Measurements from ENCODE around the gene SOWAHC.
A peak's percentile ranks its signal among the peaks of the same experiment; 100 is the strongest.
"Not testable (repeated sequence)": the region's sequence is repeated elsewhere in the genome, so short reads cannot be mapped to it uniquely, and the experiment has no call there.

SOWAHC gene, protein sequence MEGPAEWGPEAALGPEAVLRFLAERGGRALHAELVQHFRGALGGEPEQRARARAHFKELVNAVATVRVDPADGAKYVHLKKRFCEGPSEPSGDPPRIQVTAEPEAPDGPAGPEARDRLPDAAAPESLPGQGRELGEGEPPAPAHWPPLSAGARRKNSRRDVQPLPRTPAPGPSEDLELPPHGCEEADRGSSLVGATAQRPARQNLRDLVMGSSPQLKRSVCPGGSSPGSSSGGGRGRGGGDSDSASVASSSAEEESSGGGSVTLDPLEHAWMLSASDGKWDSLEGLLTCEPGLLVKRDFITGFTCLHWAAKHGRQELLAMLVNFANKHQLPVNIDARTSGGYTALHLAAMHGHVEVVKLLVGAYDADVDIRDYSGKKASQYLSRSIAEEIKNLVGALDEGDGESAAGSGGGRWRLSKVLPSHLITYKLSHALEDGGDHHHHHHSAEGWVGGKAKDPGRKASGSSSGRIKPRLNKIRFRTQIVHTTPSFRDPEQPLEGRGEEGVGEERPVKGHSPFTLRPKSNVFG

DNA sequence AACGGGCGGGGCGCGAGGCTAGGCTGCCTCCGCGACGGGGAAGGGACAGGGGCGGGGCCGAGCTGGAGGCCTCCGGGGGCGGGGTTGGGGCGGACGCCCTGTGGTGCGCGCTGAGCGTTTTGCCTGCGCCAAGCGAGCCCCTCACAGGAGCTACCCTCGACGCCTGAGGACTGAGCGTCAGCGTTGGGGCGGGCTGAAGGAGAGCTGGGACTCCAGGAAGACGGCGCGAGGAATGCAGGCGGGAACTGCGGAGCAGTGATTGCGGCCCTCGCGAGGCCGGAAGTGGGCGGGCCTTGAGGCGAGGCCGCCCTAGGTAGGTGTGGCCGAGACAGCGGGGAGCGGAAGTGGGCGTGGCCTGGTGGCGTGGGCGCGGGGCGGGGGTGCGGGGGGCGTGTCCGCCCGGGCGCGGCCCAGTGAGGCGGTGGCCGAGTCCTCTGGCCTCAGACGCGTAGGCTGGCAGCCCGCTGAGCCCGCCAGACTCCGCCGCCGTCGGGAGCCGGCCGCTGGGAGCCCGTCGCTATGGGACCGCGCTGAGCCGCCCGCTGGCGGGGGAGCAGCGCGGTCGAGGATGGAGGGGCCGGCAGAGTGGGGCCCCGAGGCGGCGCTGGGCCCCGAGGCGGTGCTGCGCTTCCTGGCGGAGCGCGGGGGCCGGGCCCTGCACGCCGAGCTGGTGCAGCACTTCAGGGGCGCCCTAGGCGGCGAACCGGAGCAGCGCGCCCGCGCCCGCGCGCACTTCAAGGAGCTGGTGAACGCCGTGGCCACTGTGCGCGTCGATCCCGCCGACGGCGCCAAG lies at the start of gene SOWAHC, which contains the start of gene SEPTIN10:
Gene SOWAHC (plus strand): TSS at position 443 of the 793 bp plus-strand sequence. CDS start 126 bp downstream, at position 569.
Gene SEPTIN10 (minus strand): TSS at position 45 of the 793 bp plus-strand sequence. CDS start 139 bp downstream, outside the sequence.
- intact Hi-C loops (cut with DNase I), result no loop called here
- DNase-seq, result peak; percentile 83 to 97 (median 92)

DNA sequence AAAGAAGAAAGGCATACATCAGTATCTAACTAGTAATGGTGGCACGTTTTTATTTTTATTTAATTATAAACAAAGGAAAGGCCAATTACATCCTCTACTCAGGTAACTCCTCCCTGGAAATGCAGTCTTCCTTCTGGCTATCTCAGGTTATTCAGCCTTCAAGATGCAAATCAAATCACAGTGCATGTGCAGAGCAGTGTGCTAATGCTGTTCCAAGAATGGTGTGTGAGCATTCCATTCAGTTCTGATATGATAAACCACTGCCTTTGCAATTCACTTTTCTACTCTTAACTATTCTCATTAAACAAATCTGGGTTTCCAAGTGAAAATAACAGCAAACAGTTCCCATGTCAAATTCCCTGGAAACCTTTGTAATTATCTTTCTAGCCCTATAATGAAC lies 38.8 kb upstream of the SOWAHC start:
- no peak for DNase-seq
- intact Hi-C loops (cut with DNase I), result no loop called here

DNA sequence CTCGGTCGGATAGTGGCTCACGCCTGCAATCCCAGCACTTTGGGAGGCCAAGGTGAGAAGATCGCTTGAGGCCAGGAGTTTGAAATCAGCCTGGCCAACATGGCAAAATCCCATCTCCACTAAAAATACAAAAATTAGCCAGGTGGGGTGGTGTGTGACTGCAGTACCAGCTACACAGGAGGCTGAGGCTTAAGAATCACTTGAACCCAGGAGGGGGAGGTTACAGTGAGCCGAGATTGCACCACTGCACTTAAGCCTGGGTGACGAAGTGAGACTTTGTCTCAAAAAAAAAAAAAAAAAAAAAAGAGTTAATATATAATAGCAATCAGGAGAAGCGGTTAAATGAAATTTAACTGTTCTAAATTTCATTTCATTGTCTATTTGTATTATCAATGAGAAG lies 36.5 kb upstream of the SOWAHC start:
- DNase-seq, result not testable (repeated sequence)

DNA sequence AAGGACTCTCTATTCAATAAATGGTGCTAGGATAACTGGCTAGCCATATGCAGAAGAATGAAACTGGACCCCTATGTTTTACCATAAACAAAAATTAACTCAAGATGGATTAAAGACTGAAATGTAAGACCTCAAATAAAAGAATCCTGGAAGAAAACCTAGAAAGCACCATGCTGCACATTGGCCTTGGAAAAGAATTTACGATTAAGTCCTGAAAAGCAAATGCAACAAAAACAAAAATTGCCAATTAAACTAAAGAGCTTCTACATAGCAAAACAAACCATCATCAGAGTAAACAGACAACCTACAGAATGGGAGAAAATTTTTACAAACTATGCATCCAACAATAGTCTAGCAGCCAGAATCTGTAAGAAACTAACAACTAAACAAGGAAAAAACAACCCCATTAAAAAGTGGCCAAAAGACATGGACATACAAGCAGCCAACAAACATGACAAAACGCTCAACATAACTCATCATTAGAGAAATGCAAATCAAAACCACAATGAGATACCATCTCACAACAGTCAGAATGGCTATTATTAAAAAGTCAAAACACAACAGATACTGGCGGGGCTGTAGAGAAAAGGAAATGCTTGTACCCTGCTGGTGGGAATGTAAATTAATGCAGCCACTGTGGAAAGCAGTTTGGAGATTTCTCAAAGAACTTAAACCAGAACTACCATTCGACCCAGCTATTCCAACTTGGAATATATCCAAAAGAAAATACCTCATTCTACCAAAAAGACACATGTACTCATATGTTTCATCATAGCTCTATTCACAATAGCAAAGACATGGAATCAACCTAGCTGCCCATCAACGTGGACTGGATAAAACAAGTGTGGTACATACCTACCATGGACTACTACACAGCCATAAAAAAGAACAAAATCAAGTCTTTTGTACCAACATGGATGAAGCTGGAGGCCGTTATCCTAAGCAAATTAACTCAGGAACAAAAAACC lies 31.0 kb upstream of the SOWAHC start:
- intact Hi-C loops (cut with DNase I), result no loop called here
- no peak for DNase-seq

More for the DNA sequence above, 36.5 kb upstream of the SOWAHC start:
- intact Hi-C loops (cut with DNase I), result not testable (repeated sequence)

DNA sequence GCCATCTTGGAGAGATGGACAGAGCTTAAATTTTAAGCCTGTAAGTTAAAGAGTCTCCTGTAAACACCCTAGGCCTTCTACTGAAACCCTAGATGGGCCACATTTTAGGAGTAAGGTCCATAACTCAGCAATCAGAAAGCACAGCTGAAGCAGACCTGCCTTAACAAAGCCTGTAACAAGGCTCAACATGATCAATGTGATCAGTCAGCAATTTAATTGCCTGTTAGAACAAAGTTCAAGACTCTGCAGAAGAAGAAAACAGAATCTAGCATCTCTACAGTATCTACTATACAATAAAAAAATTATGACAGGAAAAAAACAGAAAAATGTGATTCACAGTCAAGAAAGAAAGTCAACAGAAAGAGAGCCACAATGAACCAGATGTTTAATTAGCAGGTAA lies 27.5 kb upstream of the SOWAHC start:
- intact Hi-C loops (cut with DNase I), result no loop called here

DNA sequence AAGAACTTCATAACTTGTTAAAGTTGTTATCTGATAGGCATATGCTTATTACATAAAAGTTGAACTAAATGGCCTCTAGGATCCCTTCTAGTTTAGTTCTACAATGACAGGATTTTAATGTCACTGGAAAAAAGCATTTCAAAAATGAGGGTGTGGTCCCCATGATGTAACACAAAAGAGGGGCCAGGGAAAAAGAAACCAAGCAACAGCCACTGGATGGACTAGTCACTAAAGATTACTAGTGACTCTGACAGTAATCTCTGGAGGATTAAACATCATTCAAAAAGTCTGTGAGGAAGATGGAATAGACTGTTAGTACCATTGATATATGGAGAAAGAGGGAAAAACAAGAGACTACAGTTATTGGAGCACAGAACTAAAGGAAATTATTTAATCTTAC lies 23.0 kb upstream of the SOWAHC start:
- no peak for DNase-seq
- intact Hi-C loops (cut with DNase I), result no loop called here

More for the DNA sequence above, 27.5 kb upstream of the SOWAHC start:
- no peak for DNase-seq

DNA sequence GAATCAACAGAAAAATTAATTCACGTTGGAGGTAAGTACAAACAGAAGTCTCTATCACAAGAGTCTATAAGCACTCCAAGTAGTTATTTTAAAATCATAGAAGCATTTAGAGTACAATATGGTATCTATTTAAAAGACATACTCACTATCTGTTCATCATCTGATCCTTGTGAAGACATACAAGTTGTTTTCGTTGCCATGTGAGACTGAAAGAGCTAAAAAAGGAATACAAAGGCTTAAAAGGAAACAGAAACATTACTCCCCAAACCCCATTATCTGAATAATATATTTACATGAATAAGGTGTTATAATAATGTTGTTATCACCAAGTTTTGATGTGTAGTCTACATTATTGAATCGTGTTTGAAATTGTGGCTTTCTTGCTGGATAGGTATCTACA lies 21.3 kb upstream of the SOWAHC start:
- DNase-seq, result no peak
- intact Hi-C loops (cut with DNase I), result no loop called here

DNA sequence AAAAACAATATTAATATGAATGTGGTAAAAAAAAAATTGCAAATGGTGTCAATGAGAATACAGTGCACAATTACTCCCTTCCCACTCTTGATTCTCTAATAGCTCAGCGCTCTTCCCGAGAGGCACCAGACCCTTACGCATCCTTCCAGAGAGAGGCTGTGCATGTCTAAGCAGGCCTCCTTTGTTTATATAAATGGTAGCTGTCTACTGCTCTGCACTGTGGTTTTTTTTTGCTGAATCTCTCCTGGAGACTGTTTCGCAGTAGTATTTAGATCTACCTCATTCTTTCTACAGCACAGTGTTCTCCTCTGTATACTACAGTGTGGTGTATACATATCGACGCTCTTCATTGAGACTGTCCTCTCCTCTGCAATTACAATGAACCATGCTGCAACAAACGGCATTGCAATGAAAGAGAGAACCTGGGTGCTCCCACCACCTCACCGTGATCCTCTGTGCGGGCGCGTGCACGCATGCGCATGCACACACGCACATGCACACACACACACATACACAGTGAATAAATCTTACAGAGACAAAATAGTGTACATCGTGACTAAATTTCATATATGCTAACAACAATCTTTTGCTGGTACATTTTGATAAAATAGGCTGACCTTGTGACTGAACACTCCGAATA lies 19.8 kb upstream of the SOWAHC start:
- intact Hi-C loops (cut with DNase I), result no loop called here
- peak in 31 of 42 donors; percentile 14 to 65 (median 39) for DNase-seq

DNA sequence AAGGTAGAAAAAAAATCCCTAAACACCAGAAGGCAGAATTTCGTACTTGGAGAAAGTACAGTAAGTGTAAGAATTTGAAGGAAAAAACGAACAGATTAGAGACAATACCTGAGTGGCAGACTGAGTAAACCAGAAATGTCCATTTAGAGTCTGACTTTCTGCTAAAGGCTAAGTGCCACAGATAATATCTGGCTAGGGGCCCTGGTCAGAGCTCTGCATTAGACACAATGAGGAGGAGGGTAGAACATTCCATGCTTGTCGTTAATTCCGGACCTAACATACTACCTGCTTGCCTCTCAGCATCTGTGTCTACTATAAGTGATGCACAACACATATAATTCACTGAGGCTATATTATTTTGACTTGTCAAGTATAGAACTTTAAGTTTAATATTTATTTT lies 18.5 kb upstream of the SOWAHC start:
- intact Hi-C loops (cut with DNase I), result no loop called here
- no peak for DNase-seq

DNA sequence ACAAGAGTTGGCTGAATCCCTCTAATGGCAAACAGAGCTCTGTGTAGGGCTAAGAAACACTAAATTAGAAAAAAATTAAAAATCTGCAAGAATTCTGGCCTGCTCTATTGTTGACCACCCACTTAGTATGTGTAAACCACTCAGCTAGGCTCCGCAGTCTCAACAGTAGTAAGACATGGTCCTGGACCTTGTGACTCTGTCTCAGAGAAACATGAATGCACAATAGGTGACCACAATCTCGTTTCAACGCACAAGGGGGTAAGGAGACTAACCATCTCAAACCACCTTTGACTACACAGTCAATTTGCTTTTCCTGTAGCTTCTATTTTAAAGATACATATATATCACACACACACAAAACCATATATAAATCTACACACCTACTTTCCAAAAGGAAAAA lies 16.9 kb upstream of the SOWAHC start:
- intact Hi-C loops (cut with DNase I), result no loop called here
- no peak for DNase-seq

DNA sequence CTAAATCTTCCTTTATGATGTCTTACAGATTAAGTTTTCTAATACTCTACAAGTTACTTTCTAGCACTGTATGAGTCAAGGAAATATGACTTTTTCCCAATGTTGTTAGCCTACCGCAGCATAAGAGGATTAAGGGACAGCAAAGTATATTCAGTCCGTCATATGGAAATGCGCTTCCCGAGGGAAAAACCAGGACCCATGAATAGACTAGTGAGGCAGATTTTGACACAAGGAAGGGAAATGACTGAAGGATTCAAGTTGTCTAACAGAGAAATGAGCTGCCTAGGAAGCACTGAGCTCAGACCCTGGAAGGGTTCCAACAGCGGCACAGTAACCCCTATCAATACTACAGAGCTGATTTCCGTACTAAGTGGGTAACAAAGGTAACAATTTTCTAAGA lies 12.4 kb upstream of the SOWAHC start:
- intact Hi-C loops (cut with DNase I), result no loop called here
- peak in 4 of 42 donors; percentile 14 to 65 (median 20) for DNase-seq

DNA sequence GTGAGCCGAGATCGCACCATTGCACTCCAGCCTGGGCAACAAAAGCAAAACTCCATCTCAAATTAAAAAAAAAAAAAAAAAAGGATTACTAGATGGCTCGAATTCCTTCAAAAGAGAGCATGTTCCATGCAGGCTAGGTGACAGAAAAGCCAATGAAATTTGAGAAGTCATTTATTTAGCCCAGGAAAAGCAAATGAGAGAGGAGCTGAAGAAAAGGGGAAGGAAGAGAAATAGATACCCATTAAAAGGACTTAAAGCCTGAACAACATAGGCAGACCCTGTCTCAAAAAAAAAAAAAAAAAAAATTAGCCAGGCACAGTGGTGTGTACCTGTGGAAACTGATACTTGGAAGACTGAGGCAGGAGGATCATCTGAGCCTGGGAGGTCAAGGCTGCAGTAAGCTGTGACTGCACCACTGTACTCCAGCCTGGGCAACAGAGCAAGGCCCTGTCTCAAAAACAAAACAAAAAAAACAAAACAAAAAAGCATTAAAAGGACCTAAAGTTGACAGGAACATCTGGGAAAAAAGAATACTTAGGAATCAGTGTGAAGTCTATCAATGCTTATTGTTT lies 11.5 kb upstream of the SOWAHC start:
- intact Hi-C loops (cut with DNase I), result no loop called here
- DNase-seq, result no peak

DNA sequence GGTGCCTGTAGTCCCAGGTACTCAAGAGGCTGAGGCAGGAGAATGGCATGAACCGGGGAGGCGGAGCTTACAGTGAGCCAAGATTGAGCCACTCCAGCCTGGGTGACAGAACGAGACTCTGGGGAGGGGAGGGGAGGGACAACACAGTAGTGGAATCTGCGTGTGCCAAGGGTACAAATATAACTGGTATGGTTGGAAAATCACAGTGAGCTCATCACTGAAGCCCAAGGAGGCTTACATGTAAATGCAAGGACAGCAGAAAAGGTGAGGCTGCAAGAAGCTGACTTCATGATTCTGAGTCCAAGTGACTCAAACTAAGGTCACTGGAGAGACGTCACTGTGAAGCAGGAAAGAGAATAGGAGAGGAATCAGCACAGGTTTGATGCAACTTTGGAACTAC lies 9.6 kb upstream of the SOWAHC start:
- DNase-seq, result no peak
- intact Hi-C loops (cut with DNase I), result no loop called here

DNA sequence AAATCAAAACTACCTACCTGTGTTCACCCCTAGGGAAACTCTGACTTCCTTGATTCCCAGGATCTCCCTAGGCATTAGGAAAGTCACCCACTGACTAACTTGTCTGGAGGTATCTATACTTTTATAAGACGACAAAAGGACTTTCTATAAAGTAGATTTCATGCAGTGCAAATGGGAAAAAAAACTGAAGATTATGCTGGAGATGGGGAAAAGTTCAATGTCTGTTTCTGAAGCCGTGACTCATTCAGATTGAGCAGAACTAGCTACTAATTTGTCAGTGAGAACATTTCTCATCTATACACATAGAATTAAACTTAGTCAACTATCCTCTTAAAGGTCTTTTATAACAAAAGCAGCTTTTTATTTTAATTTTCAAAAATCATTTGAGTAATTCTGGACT lies 6.4 kb upstream of the SOWAHC start:
- no peak for DNase-seq
- intact Hi-C loops (cut with DNase I), result no loop called here

DNA sequence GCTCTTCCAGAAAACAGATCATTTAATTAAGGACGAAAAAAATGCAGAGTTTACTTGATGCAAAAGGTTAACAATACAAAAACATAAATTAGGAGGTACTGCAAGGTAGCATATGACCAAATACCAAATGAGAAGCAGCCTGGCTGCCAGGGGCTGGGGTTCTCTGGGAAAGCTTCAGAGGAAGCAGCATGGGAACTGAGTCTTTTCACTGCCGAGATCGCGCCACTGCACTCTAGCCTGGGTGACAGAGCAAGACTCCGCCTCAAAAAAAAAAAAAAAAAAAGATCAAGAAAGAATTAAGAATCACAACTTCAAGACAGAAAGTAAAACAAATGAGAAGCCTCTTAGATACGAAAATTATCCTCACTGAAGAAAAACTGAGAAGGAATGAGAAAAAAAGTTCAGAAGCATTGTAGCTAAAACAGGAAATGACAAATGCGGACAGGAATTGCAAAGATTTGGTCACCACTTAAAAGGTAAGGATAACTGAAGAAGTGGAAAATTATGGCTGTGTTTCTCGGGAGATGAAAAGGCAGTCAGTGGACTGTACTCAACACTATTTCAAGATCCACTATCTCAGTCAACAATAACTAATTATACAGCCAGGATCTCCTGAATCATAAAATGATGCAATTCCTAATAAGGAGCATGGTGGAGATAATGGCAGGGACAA lies 4.7 kb upstream of the SOWAHC start:
- intact Hi-C loops (cut with DNase I), result no loop called here
- DNase-seq, result no peak

DNA sequence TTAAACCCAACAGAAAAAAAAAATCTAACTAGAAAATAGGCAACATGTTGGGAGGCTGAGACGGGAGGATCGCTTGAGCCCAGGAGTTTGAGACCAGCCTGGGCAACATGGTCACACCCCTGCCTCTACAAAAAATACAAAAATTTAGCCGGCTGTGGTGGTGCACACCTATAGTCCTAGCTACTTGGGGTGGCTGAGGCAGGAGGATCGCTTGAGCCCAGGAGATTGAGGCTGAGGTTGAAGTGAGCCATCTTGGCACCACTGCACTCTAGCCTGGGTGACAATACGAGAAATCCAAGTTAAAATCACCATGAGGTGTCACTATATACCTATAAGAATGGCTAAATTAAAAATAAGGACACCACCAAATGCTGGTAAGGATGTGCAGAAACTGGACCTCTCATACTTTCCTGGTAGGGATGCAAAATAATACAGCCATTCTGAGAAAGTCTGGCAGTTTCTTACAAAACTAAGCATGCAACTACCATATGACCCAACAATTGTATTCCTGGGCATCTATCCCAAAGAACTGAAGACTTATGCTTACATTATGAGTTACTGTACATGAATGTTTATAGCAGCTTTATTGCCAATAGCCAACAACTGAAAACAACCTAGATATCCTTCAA lies 2.6 kb upstream of the SOWAHC start:
- intact Hi-C loops (cut with DNase I), result no loop called here
- no peak for DNase-seq
